Measurements from ENCODE around the gene CIC.

DNA sequence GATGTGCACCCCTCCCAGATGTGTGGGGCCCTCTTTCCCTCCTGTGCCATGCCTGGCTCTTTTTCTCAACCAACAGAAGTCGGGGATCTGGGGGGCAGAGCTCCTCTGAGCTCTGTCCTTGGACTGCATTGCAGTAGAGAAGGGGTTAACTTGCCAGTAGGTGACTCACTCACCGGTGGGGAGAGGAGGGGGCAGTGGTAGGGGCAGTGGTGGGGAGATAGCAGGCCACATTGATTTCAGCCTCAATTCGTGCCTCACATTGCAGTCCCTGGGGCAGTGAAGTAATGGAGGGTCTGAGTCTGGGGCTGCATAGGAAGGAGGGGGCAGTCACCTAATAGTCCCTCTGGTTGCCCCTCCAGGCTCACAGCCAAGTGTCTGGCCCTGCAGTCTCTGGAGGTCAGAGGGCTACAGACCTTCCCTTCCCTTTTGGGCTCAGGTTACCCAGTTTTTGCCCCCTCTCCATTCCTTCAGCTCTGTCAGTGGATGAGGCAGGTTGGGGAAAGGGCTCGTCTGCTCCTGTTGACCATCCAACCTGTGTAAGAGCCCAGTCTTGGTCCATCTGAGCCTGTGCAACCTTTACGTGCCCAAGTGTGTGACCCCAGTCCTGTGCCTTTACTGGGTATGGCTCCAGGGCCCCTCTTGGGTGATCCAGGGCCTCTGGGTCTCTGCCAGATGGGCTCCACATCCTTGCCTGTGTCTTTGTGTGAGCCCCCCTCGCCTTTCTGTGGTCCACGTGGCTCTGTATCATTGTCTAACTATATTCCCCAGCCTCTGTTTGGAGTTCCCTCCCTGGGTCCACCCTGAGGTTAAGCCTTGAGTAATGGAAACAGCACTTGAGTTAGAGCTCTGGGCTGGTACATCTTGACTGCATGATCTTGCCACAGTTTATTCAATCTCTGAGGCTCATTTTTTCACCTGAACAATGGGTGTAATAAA lies 13.0 kb downstream of the CIC start:
- TF ChIP-seq POLR2AphosphoS5 (IDR thresholded peaks at IDR 0.05; ENCODE audit: low read depth, low read length) (0 out of 2 replicates have a peak, but pooled peaks have one; percentile 17), SIN3A (IDR thresholded peaks at IDR 0.05; ENCODE audit: borderline replicate concordance, insufficient read depth, low read length) (no peak), TAF1 (IDR thresholded peaks at IDR 0.05; ENCODE audit: borderline replicate concordance, insufficient read depth, low read length) (no peak)
- TF ChIP-seq, protein P1, sequence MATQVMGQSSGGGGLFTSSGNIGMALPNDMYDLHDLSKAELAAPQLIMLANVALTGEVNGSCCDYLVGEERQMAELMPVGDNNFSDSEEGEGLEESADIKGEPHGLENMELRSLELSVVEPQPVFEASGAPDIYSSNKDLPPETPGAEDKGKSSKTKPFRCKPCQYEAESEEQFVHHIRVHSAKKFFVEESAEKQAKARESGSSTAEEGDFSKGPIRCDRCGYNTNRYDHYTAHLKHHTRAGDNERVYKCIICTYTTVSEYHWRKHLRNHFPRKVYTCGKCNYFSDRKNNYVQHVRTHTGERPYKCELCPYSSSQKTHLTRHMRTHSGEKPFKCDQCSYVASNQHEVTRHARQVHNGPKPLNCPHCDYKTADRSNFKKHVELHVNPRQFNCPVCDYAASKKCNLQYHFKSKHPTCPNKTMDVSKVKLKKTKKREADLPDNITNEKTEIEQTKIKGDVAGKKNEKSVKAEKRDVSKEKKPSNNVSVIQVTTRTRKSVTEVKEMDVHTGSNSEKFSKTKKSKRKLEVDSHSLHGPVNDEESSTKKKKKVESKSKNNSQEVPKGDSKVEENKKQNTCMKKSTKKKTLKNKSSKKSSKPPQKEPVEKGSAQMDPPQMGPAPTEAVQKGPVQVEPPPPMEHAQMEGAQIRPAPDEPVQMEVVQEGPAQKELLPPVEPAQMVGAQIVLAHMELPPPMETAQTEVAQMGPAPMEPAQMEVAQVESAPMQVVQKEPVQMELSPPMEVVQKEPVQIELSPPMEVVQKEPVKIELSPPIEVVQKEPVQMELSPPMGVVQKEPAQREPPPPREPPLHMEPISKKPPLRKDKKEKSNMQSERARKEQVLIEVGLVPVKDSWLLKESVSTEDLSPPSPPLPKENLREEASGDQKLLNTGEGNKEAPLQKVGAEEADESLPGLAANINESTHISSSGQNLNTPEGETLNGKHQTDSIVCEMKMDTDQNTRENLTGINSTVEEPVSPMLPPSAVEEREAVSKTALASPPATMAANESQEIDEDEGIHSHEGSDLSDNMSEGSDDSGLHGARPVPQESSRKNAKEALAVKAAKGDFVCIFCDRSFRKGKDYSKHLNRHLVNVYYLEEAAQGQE (IDR thresholded peaks at IDR 0.05; ENCODE audit: insufficient read depth in 1 of 2, low read depth in 2 of 2, low read length in 2 of 2): no peak
